ENCODE measurements around the gene UGT2B7.
"Not testable (repeated sequence)": the region's sequence is repeated elsewhere in the genome, so short reads cannot be mapped to it uniquely, and the experiment has no call there.

Gene UGT2B7

DNA sequence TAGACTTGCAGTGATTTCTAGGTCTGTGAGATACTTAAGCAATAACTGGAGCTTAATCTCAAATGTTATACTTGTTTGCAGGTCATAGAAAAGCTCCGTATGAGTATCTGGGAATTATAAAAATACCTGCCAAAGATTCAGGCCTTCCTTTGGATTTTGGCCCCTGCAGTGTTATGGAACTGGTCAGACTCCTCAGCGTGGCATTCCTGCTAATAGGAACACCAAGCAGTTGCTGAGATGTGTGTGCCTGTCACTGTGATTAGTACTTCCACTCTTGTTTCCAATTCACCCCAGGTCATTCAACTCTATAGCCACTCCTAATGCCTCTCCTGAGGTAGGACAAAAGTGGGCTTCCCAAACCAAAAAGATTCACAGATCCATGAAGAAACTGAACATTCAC, 7.8 kb upstream of the UGT2B7 start:
- DNase-seq, result no peak

DNA sequence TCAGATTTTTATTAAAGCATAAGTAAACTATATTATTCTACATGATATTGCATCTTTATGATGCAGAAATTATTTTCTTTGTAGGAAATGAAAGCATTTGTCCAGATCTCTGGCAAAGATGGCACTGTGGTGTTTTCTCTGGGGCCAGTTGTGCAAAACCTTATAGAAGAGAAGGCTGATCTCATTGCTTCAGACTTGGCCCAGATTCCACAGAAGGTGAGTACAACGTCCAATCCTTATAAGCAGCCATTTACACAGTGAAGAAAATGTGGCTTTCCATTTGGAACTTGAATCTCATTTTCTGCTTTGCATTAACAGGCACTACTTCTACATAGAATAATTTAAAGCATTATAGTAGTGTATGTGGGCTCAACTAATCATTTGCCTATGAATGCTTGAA, 6.9 kb upstream of the UGT2B7 start:
- no peak for DNase-seq

DNA sequence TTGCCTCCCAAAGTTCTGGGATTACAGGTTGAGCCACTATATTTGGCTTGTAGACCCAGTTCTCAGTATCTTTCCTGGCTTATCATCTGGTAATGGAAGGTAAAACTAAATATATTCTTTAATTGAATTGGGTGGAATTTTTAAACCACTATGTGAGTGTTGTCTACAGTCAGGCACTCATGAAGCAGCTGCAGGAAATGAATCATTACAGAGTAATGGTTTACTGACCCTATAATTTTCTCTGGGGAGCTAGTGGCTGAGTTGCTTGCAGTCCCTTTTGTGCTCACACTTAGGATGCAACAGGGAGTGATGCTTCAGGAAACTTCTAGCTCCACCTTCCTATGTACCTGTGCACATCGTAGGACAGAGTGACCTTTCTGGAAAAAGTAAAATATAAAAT, 4.1 kb upstream of the UGT2B7 start:
- peak; percentile 56 for DNase-seq

DNA sequence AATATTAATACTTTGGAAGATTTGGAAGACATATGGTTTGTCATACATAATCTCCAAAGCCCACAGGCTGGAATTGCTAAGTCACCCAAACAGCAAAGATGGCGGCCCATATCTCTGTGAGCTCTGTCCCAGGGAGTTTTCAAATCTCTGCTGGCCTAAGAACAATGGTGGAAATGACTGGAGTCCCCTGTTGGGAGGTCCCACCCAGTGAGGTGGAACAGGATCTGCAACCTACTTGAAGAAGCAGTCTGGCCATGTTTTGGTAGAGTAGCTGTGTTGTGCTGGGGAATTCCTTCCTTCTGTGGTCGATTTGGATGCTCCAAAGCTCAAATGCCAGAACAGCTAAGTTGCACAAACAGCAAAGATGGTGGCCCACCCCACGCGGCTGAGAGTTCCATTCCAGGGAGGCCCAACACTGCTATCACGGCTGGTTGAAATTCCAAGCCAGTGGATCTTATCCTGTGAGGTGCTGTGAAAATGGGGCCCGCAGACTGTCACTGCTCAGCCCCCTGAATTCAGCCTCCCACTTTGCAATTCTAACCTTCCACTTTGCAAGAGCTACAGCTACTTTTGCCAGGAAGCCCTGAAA, 3.2 kb upstream of the UGT2B7 start:
- DNase-seq, result no peak

DNA sequence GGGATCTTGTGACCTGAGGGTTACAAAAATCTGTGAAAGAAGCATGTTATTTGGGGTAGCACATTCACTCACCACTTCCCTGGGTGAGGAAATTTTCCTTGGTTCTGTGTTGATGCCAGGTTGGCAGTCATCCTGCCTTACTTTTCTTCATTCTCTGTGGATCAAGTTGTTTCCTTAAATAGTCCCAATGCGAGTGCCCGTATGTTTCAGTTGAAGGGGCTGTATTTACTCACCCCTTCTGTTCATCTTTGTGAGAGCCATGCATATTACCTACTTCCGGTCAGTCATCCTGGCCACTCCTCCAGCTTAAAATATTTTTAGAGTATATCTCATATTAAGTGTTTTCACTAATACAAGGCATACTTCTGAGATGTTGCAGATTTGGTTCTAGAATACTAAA, 2.6 kb upstream of the UGT2B7 start:
- no peak for DNase-seq

DNA sequence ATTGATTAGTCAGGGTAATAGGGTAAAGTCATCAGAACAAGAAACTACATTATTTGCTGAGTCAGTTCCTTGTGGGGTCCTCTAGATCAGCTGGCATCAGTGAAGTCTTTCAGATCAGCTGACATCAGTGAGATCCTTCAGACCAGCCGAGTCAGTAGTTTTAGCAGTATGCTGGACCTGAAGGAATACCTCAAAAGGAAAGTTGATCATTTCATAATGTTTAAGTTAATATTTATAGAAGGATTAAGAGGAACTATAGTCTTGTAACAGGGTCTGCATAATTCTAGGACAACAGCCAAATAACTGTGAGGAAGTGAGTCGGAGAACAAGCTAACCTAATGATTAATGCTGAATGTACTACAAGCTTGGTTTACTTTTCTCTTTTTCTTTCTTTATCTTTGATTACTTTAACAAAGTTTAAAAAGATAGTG, 958 bp upstream of the UGT2B7 start:
- peak; percentile 40 for DNase-seq

DNA sequence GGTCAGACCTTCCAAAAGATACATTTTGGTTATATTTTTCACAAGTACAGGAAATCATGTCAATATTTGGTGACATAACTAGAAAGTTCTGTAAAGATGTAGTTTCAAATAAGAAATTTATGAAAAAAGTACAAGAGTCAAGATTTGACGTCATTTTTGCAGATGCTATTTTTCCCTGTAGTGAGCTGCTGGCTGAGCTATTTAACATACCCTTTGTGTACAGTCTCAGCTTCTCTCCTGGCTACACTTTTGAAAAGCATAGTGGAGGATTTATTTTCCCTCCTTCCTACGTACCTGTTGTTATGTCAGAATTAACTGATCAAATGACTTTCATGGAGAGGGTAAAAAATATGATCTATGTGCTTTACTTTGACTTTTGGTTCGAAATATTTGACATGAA, 536 bp downstream of the UGT2B7 start:
- DNase-seq, result no peak

DNA sequence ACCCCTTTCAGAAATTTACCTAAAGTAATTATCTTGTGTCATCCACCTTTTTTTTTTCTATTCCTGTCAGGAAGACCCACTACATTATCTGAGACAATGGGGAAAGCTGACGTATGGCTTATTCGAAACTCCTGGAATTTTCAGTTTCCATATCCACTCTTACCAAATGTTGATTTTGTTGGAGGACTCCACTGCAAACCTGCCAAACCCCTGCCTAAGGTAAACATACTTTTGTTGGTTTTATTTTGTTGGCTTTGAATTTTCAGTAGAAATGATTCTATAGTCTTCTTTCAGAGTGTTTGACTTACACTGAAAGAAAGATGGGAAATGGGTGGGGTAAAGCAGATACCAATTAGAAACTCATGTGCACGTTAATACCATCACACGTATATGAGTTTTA, 2.2 kb downstream of the UGT2B7 start:
- no peak for DNase-seq

DNA sequence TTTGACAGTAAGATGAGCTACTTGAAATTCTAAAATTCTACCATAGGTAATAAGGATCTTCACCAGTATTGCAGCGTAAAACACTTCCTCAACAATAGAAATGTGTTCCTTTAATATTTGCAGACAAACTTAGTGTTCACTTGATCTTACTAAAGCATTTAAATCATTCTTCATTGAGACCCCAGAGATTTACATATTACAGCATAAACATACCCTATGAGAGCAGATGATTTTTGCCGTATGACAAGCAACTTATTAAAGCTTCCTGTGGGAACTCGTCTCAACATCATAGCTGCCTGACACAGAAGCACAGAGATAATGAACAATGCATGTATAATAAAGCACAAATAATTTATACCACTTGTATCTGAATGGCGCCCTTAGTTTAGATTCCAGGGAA, 3.6 kb downstream of the UGT2B7 start:
- DNase-seq, result no peak

DNA sequence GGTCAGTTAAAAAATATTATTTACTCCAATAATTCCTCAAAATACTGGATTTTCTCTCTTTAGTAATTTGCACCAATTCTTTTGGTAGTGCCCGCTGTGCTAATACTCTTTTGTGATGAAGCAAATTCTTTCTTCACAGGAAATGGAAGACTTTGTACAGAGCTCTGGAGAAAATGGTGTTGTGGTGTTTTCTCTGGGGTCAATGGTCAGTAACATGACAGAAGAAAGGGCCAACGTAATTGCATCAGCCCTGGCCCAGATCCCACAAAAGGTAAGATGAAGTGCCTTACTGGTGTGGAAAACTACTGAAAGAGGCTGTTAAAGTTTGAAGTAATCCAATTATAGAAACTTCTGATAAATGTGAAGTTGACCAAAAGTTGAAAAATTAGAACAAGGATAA, 6.4 kb downstream of the UGT2B7 start:
- not testable (repeated sequence) for DNase-seq

DNA sequence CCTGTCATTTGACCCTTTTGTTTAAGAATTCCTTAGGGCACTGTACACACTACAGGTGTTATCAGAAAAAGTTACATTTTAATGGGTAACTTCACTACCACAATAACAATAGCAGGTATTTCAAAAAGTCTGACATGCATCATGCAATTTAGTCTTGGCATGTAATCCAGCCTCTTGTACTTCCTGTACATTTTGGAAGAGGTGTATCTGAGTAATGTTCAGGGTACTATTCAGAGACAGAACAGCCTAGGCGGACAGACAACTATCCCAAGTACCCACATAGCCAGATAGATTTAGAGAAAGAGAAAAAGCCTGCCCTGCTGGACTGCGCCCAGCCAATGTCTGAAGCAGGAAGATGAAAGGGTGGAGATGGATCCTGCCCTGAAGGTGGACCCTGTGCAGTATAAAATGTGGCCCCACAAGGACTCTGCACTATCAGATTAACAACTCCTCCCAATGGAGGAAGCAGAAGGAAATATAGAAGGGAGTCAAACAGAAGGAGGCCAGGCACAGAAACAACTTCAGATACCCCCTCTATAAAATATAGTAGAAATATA, 8.5 kb downstream of the UGT2B7 start:
- no peak for DNase-seq

DNA sequence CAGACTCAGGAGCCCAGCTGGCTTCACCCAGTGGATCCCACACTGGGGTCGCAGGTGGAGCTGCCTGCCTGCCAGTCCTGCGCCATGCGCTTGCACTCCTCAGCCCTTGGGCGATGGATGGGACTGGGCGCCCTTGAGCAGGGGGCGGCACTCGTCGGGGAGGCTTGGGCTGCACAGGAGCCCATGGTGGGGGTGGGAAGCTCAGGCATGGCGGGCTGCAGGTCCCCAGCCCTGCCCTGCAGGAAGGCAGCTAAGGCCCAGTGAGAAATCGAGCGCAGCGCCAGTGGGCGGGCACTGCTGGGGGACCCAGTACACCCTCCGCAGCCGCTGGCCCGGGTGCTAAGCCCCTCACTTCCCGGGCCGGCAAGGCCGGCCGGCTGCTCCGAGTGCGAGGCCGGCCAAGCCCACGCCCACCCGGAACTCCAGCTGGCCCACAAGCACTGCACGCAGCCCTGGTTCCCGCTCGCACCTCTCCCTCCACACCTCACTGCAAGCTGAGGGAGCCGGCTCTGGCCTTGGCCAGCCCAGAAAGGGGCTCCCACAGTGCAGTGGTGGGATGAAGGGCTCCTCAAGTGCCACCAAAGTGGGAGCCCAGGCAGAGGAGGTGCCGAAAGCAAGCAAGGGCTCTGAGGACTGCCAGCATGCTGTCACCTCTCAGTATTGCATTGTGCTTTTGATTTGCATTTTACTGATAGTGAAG, 19.0 kb downstream of the UGT2B7 start:
- DNase-seq, result not testable (repeated sequence)

DNA sequence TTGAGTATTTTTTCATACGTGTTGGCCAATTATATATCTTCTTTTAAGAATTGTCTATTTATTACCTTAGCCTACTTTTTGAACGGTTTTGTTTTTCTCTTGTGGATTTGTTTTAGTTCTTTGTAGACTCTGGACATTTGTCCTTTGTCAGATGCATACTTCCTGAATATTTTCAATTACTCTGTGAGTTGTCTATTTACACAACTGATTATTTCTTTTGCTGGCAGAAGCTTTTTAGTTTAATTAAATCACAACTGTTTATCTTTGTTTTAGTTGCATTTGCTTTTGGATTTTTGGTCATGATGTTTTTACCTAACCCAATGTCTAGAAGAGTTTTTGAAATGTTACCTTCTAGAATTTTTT, 19.6 kb downstream of the UGT2B7 start:
- no peak for DNase-seq

DNA sequence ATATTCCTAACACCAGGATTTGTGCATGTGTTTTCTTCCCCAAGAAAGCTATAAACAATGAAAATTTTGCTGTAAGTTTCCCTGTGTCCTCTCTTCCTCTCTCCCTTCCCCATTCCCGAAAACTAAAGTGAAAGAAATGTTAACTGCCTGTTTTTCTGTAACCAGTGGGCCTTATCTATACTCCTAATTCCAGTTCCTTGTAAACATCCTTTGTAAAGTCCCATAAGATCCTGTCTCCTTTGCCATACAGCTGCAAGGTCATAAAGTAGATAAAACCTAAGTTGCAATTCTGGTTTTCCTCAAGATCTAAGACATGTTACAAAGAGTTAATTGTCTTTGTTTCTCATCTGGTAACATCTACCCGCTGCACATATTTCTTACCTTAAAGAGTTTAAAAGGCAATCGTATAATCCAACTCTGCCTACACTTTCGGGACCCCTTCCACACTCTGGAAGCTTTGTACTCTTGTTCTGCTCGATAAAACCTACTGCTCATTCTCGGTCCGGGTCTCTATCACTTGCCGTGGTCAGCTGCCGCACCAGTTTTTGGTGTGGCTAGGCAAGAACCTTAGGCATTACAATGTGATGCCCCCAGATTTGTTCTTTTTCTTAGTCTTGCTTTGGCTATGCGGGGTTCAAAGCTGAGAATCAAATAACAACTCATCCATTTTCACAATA, 20.5 kb downstream of the UGT2B7 start:
- no peak for DNase-seq

DNA sequence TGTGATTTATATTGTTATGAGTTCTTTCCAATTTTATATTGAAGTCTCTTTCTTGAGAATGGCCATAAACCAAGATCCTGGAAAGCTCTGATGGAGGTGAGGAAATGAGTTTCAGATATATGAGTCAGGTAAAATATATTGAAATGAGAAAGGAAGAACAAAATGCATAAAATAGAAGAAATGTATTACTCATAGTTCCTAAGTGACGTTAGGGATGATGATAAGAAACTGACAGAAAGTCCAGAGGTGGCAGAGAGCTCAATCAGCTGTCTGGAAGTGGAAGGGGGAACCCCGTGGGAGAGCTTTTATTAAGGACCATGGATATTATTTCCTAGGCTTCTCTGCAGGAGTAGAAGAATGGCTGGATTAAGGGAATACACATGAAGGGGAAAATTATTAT, 24.6 kb downstream of the UGT2B7 start:
- DNase-seq, result no peak

DNA sequence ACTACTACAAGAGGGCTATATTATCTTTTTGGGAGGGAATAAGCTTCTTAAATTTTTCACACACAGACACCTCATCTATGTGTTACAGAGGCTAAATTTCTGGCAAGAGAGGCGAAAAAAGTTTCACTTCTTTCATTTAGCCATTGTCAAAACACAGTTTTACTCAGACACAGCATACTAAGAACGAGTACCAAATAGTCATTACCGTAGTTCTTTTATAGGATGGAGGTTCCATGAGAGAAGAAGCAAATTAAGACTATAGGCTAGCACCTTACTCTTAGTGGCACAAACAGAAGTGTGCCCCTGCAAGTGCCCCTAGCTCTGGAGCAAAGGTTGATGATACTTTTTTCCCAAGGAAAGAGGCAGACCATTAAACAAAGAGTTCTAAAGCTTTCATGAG, 26.2 kb downstream of the UGT2B7 start:
- DNase-seq, result no peak

DNA sequence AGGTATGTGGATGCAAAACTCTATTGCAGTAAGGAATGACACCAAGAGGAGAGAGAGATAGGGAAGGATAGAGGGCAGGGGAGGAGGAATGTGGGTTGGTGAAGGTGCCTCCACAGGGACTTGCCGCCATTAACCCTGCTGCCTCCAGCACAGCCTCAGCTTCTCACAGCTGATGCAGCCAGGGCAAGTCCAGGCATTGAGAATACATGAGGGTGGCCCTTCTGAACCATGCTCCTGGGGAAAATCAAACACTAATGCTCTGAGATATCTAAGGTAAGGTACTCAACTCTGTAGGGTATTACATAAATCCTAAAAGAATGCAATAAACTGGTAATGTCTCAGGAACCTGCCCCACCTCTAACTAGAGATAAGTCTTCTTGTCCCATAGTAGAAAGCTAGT, 28.7 kb downstream of the UGT2B7 start:
- DNase-seq, result no peak

DNA sequence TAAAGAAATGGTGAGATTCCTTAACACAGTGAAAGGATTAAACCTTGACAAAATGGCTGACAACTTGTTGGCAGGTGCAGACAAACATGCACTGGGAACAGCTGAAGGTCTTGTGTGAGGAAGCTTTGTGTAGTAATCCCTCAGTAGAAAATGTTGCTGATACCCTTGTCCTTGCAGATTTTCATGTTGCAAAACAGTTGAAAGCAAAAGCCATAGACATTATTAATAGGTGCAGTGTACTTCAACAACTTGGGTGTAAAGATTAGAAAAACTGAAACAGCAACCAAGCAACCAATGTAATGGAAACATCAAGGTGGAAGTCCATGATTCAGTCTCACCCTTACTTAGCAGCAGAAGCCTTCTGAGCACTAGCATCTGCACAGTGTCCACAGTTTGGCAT, 29.8 kb downstream of the UGT2B7 start:
- DNase-seq, result no peak

DNA sequence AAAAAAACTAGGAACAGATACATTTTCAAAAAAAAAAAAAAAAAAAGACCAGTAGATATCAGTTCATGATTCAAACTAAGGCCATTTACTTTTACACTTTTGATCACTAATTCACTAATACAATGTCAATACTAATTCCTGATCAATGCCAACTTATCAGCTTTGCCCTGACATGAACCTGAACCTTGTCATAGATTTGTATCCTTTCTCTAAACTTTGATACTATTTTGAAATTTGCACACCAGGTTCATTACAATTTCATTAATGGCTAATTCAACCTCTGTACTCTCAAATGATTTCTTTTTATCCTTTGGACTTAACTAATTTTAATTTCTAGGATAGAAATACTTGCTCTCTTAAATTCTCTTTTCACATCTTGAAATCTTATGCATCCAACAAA, 37.7 kb downstream of the UGT2B7 start:
- DNase-seq, result no peak

DNA sequence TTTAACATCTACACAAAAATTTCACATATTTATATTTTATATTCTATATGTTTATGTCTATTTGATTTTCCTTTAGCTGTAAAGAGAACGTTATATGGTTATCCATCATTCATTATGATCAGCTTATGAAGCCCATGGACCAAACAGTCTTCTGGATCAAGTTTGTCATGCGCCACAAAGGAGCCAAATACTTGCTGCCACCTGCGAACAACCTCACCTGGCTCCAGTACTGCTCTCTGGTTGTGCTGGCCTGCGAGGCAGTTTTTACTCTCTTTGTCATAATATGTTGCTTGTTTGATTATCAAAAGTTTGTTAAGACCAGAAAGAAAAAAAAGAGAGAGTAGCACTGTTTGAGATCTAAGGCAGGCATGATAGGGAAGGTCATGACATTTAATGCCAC, 38.2 kb downstream of the UGT2B7 start:
- DNase-seq, result no peak

DNA sequence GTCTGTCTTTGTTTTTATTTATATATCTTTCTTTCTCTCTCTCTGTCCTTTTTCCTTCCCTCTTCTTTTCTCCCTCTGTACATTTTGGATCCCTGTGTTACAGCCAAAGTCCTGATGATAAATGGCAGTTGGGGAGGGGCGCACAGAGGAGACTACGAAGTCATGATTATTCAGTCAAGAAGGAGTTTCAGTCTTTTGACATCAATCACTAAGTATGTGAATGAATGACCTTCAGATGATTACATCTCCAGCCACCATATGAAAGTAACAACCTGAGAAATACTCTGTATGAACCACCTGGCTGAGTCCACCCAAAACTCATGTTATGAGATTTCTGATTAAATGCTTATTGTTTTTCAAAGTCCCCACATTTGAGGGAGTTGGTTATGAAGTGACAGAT, 45.0 kb downstream of the UGT2B7 start:
- no peak for DNase-seq

DNA sequence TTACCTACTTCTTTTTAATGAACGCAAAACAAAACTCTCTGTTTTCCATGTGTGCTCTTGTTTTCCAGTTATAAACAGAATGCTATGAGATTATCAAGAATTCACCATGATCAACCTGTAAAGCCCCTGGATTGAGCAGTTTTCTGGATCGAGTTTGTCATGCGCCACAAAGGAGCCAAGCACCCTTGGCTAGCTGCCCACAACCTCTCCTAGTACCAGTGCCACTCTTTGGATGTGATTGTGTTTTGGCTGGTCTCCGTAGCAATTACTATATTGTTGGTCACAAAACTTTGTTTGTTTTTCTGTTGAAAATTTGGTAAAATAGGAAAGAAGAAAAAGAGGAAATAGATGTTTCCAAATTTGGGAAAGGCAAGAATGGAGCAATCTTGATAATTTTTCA, 51.1 kb downstream of the UGT2B7 start:
- DNase-seq, result no peak

DNA sequence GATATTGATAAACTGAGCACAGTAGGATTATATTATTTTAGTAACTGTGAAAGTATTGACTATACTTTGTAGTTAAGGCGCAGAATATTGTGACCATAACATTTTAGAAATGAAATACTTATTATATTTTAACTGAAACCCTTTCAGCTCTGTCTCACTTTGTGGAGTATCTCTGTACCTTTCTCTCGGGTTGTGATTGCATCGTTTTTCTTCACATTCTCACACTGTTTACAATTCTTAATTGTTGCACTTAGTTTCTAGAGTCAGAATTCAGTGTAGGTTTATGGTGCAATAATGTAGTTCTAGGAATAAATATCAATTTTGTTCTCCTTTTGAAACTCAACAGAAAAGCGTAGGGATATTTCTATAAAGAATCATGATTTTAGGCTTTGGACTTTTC, 57.7 kb downstream of the UGT2B7 start:
- no peak for DNase-seq

DNA sequence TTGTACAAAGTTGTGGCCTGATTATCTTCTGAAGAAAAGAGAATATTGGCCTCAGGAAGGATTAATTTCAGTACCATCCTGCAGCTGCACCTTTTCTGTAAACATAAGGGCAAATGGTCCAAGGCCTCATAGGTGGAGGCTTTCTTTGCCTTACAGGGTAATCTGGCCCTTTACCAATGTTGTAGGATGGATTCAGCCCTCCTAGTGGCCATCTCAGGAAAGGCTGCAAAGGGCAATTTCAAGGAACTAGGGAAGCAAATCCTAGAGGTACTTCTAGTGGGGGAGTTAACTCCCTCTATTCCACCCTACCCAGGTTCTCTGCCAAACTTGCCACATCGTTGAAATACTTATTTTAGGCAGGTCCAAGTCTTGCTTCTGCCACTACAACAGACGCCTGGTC, 60.6 kb downstream of the UGT2B7 start:
- DNase-seq, result no peak

All from fibroblast of skin of back (primary cell).